ENCODE measurements around the gene GOT1.

The GOT1 gene

GRCh38 chr10:99432881-99433280 lies 2.5 kb upstream of the GOT1 start:
- no peak for DNase-seq

GRCh38 chr10:99432047-99432446 lies 1.6 kb upstream of the GOT1 start:
- DNase-seq: no peak

GRCh38 chr10:99431190-99431760 lies 851 bp upstream of the GOT1 start:
- peak in 1 of 2 donors; percentile 27 for DNase-seq

GRCh38 chr10:99430116-99430450 lies 341 bp downstream of the GOT1 start:
- DNase-seq: no peak

GRCh38 chr10:99429517-99430095 lies 818 bp downstream of the GOT1 start:
- DNase-seq: no peak

GRCh38 chr10:99427566-99428190 lies 2.7 kb downstream of the GOT1 start:
- DNase-seq: no peak

GRCh38 chr10:99426689-99427088 lies 3.7 kb downstream of the GOT1 start:
- DNase-seq: no peak

GRCh38 chr10:99425204-99425603 lies 5.2 kb downstream of the GOT1 start:
- DNase-seq: no peak

GRCh38 chr10:99424656-99425055 lies 5.8 kb downstream of the GOT1 start:
- DNase-seq: no peak

- DNase-seq: no peak
Observed at GRCh38 chr10:99422529-99423096, 7.8 kb downstream of the GOT1 start.

- no peak for DNase-seq
Observed at GRCh38 chr10:99421233-99421739, 9.1 kb downstream of the GOT1 start.

GRCh38 chr10:99419688-99420087 lies 10.7 kb downstream of the GOT1 start:
- no peak for DNase-seq

- DNase-seq: no peak
Observed at GRCh38 chr10:99418910-99419624, 11.4 kb downstream of the GOT1 start.

GRCh38 chr10:99412099-99412498 lies 18.3 kb downstream of the GOT1 start:
- no peak for DNase-seq

GRCh38 chr10:99411546-99411945 lies 18.9 kb downstream of the GOT1 start:
- no peak for DNase-seq

- no peak for DNase-seq
Observed at GRCh38 chr10:99410876-99411275, 19.5 kb downstream of the GOT1 start.

- no peak for DNase-seq
Observed at GRCh38 chr10:99410146-99410545, 20.3 kb downstream of the GOT1 start.

GRCh38 chr10:99406149-99406548 lies 24.3 kb downstream of the GOT1 start:
- DNase-seq: no peak

GRCh38 chr10:99403674-99404073 lies 26.8 kb downstream of the GOT1 start:
- peak in 1 of 2 donors; percentile 7 for DNase-seq

GRCh38 chr10:99399664-99400063 lies 30.8 kb downstream of the GOT1 start:
- DNase-seq: no peak

- no peak for DNase-seq
Observed at GRCh38 chr10:99396471-99396870, 34.0 kb downstream of the GOT1 start.

GRCh38 chr10:99395750-99396445 lies 34.5 kb downstream of the GOT1 start:
- DNase-seq: no peak
